Activated CD4-positive, alpha-beta T cell treated with anti-CD3 and anti-CD28 coated beads for 1 hour (primary cell): Measurements from ENCODE around the gene TM6SF1.
"Not testable (repeated sequence)": the region's sequence is repeated elsewhere in the genome, so short reads cannot be mapped to it uniquely, and the experiment has no call there.

Experiments used
- DNase-seq: peaks from one replicate; pipeline ENCODE4 v3.0.0-alpha.2; 2020

Gene TM6SF1

GRCh38 chr15:83090465-83090864, 17.0 kb upstream of the TM6SF1 start:
- no peak for DNase-seq

- DNase-seq: not testable (repeated sequence)
These were observed 15.5 kb upstream of the TM6SF1 start for GRCh38 chr15:83091965-83092308.

GRCh38 chr15:83092309-83092976, 15.0 kb upstream of the TM6SF1 start:
- DNase-seq: no peak

GRCh38 chr15:83094583-83094982, 12.9 kb upstream of the TM6SF1 start:
- no peak for DNase-seq

- DNase-seq: no peak
These were observed 9.4 kb upstream of the TM6SF1 start for GRCh38 chr15:83098079-83098478.

- no peak for DNase-seq
These were observed 8.2 kb upstream of the TM6SF1 start for GRCh38 chr15:83099290-83099689.

GRCh38 chr15:83100097-83100646, 7.3 kb upstream of the TM6SF1 start:
- no peak for DNase-seq

GRCh38 chr15:83102346-83102745, 5.1 kb upstream of the TM6SF1 start:
- no peak for DNase-seq

GRCh38 chr15:83104141-83104540, 3.3 kb upstream of the TM6SF1 start:
- DNase-seq: no peak

GRCh38 chr15:83105440-83105839, 2.0 kb upstream of the TM6SF1 start:
- DNase-seq: no peak

- DNase-seq: no peak
These were observed 366 bp downstream of the TM6SF1 start for GRCh38 chr15:83107841-83108181.

GRCh38 chr15:83108266-83109219, 1.1 kb downstream of the TM6SF1 start:
- DNase-seq: no peak

- DNase-seq: no peak
These were observed 2.1 kb downstream of the TM6SF1 start for GRCh38 chr15:83109532-83109931.

- DNase-seq: no peak
These were observed 2.9 kb downstream of the TM6SF1 start for GRCh38 chr15:83110381-83110780.

- no peak for DNase-seq
These were observed 3.7 kb downstream of the TM6SF1 start for GRCh38 chr15:83111149-83111548.

GRCh38 chr15:83112233-83112955, 4.9 kb downstream of the TM6SF1 start:
- no peak for DNase-seq

- no peak for DNase-seq
These were observed 5.5 kb downstream of the TM6SF1 start for GRCh38 chr15:83112956-83113299.

- DNase-seq: no peak
These were observed 6.6 kb downstream of the TM6SF1 start for GRCh38 chr15:83113881-83114674.

GRCh38 chr15:83114856-83115255, 7.4 kb downstream of the TM6SF1 start:
- DNase-seq: no peak

GRCh38 chr15:83115410-83115809, 8.0 kb downstream of the TM6SF1 start:
- DNase-seq: no peak

- DNase-seq: no peak
These were observed 8.6 kb downstream of the TM6SF1 start for GRCh38 chr15:83115831-83116565.

GRCh38 chr15:83118291-83118827, 10.9 kb downstream of the TM6SF1 start:
- DNase-seq: no peak
